GM23338 (cell line): ENCODE measurements around the gene PNMA6A. TPM values are rescaled to one million over a fixed set of nuclear protein-coding genes. Genes with fewer than 3 reads are reported as not detected.

Experiments
- ATAC-seq: fragments of 200-7000 bp; cut with Tn5 transposase; 3 replicates; pipeline ENCODE4 v1.9.1; 2020
- DNase-seq: peaks from one replicate; pipeline ENCODE4 v3.0.0-alpha.2; 2015; ENCODE audit warnings: low spot score
- H2AFZ ChIP-seq: fragments of 200-600 bp; sonication (generic); 2 replicates; pipeline ENCODE4 v1.8.0; 2016; ENCODE audit warnings: antibody characterized with exemption, mild to moderate bottlenecking, moderate library complexity
- H3F3A ChIP-seq: fragments of 200-600 bp; sonication (generic); replicated peaks from 2 replicates; pipeline ENCODE4 v1.8.0; 2017; ENCODE audit warnings: antibody characterized with exemption, mixed run types, low read depth
- H3K27ac ChIP-seq: fragments of 200-600 bp; sonication (generic); 2 replicates; pipeline ENCODE4 v1.6.1; 2016; ENCODE audit warnings: low read depth
- H3K27me3 ChIP-seq: fragments of 200-600 bp; sonication (generic); 2 replicates; pipeline ENCODE4 v1.8.0; 2016; ENCODE audit warnings: mild to moderate bottlenecking, mixed run types, moderate library complexity; ENCODE audit not compliant: insufficient read depth
- H3K36me3 ChIP-seq: fragments of 200-600 bp; sonication (generic); 2 replicates; pipeline ENCODE4 v1.8.0; 2016; ENCODE audit warnings: mild to moderate bottlenecking; ENCODE audit not compliant: insufficient read depth
- H3K4me1 ChIP-seq: fragments of 200-600 bp; sonication (generic); 2 replicates; pipeline ENCODE4 v1.8.0; 2016; ENCODE audit warnings: mild to moderate bottlenecking, moderate library complexity; ENCODE audit not compliant: insufficient read depth
- H3K4me2 ChIP-seq: fragments of 200-600 bp; sonication (generic); 2 replicates; pipeline ENCODE4 v1.7.1; 2017; ENCODE audit warnings: mixed run types
- H3K4me3 ChIP-seq: fragments of 200-600 bp; sonication (generic); 2 replicates; pipeline ENCODE4 v1.6.1; 2016; ENCODE audit warnings: mixed run types
- H3K79me2 ChIP-seq: fragments of 200-600 bp; sonication (generic); replicated peaks from 2 replicates; pipeline ENCODE4 v1.8.0; 2017; ENCODE audit warnings: mild to moderate bottlenecking; ENCODE audit not compliant: insufficient read depth
- H3K9me2 ChIP-seq: fragments of 200-600 bp; sonication (generic); 2 replicates; pipeline ENCODE4 v1.8.0; 2017; ENCODE audit not compliant: insufficient read depth
- H4K20me1 ChIP-seq: fragments of 200-600 bp; sonication (generic); replicated peaks from 2 replicates; pipeline ENCODE4 v1.8.0; 2017; ENCODE audit warnings: mild to moderate bottlenecking; ENCODE audit not compliant: insufficient read depth
- H3K27ac Mint-ChIP-seq: 2 replicates; pipeline ENCODE4 v1.8.0; 2020; ENCODE audit warnings: inconsistent platforms, mild to moderate bottlenecking, moderate library complexity, mixed read lengths
- H3K27me3 Mint-ChIP-seq: 3 replicates; pipeline ENCODE4 v1.8.0; 2022; ENCODE audit warnings: low read depth, mild to moderate bottlenecking, moderate library complexity, mixed read lengths, inconsistent platforms; ENCODE audit not compliant: insufficient read depth, poor library complexity
- H3K36me3 Mint-ChIP-seq: 3 replicates; pipeline ENCODE4 v1.8.0; 2021; ENCODE audit warnings: low read depth, mild to moderate bottlenecking, inconsistent platforms, moderate library complexity, mixed read lengths
- H3K4me1 Mint-ChIP-seq: 3 replicates; pipeline ENCODE4 v1.8.0; 2020; ENCODE audit warnings: mild to moderate bottlenecking, inconsistent platforms, mixed read lengths
- H3K4me3 Mint-ChIP-seq: 3 replicates; pipeline ENCODE4 v1.8.0; 2021; ENCODE audit warnings: moderate library complexity, mild to moderate bottlenecking, inconsistent platforms, mixed read lengths
- H3K9me3 Mint-ChIP-seq: 3 replicates; pipeline ENCODE4 v1.8.0; 2020; ENCODE audit warnings: moderate library complexity, mild to moderate bottlenecking, inconsistent platforms, mixed read lengths
- CREB1 ChIP-seq: fragments of 250-450 bp; sonication (Bioruptor Pico); IDR thresholded peaks from 2 replicates; pipeline ENCODE4 v1.5.0; 2020; ENCODE audit warnings: low read depth, mild to moderate bottlenecking, moderate library complexity
- EZH2 ChIP-seq: fragments of 200-600 bp; sonication (generic); IDR thresholded peaks from one replicate; pipeline ENCODE4 v1.8.0; 2017; ENCODE audit warnings: antibody characterized with exemption, mild to moderate bottlenecking, low read depth; ENCODE audit not compliant: unreplicated experiment
- EZH2phosphoT487 ChIP-seq: fragments of 200-600 bp; sonication (generic); IDR thresholded peaks from one replicate; pipeline ENCODE4 v1.8.1; 2018; ENCODE audit warnings: antibody characterized with exemption; ENCODE audit not compliant: unreplicated experiment
- JUNB ChIP-seq: IDR thresholded peaks from one replicate; pipeline ENCODE4 v1.6.1; 2016; ENCODE audit warnings: antibody characterized with exemption; ENCODE audit not compliant: unreplicated experiment
- NANOG ChIP-seq: IDR thresholded peaks from 2 replicates; pipeline ENCODE4 v1.6.1; 2016; ENCODE audit warnings: antibody characterized with exemption, borderline replicate concordance
- POLR2AphosphoS5 ChIP-seq: IDR thresholded peaks from 2 replicates; pipeline ENCODE4 v1.6.1; 2016; ENCODE audit warnings: antibody characterized with exemption, low read depth
- STAT1 ChIP-seq: IDR thresholded peaks from one replicate; pipeline ENCODE4 v1.6.1; 2016; ENCODE audit warnings: antibody characterized with exemption; ENCODE audit not compliant: unreplicated experiment
- ZNF114 ChIP-seq: fragments of 250-450 bp; sonication (Bioruptor Pico); IDR thresholded peaks from 2 replicates; pipeline ENCODE4 v1.5.0; 2020; ENCODE audit warnings: mild to moderate bottlenecking, moderate library complexity
- ZNF331 ChIP-seq: fragments of 250-450 bp; sonication (Bioruptor Pico); IDR thresholded peaks from 2 replicates; pipeline ENCODE4 v1.5.0; 2020; ENCODE audit warnings: low read depth, mild to moderate bottlenecking, moderate library complexity
- polyA plus RNA-seq: library from polyadenylated mRNA; unstranded; fragments of >200 nt; fragmentation: Nextera tagmentation; extraction: Ambion mirVana; gene quantifications from 2 replicates; pipeline ENCODE4 v1.2.1, GENCODE V29; 2016
- total RNA-seq: library from RNA; depleted of rRNA; stranded (reverse); fragments of >200 nt; shearing (Covaris generic); gene quantifications from 2 replicates; pipeline ENCODE4 v1.2.3, GENCODE V29; 2014
- TF ChIP-seq, protein P1 (sequence below): fragments of 250-450 bp; sonication (Bioruptor Pico); IDR thresholded peaks from 2 replicates; pipeline ENCODE4 v1.5.0; 2020; ENCODE audit warnings: mild to moderate bottlenecking, moderate library complexity
- TF ChIP-seq, protein P2 (sequence below): IDR thresholded peaks from one replicate; pipeline ENCODE4 v1.6.1; 2018; ENCODE audit warnings: antibody characterized with exemption; ENCODE audit not compliant: unreplicated experiment
- TF ChIP-seq, protein P3 (sequence below), 2 experiments: fragments of 200-600 bp in 1 of 2; sonication (generic) in 1 of 2; conservative IDR thresholded peaks; 2 replicates each; pipeline versions ENCODE4 v1.5.1 to v1.6.1; 2016 to 2017; ENCODE audit warnings: antibody characterized with exemption in 2 of 2, low read depth in 2 of 2, mild to moderate bottlenecking in 2 of 2, moderate library complexity in 1 of 2
- TF ChIP-seq, protein P4 (sequence below): IDR thresholded peaks from 2 replicates; pipeline ENCODE4 v1.6.1; 2016; ENCODE audit warnings: antibody characterized with exemption

The PNMA6A gene
- total and polyA plus RNA-seq, 2 experiments from 2014 or later = 2.4 to 7.1 TPM

DNA sequence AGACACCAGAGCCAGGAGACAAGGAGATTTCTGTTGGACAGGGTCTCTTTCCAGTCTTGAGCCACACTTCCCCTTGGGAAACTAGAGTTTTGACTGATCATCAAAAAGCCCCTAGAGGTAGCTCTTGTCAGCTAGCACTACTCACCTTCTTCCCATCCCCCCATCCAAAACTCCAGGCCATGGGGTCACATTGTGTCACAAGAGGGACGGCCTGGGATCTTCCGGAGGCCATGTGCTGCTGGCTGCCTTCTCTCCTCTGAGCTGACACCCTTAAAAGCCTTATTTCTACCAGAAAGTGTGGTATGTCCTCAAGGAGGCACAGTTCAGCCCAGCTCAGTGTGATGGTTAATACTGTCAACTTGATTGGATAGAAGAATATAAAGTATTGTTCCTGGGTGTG is 8.2 kb upstream of the PNMA6A start:
- H3K4me3 ChIP-seq = no peak overlapping the region
- H3K9me2 ChIP-seq = no peaks in the 10 kb centered on the region
- H3K4me1 ChIP-seq = peaks cover 6% of the 10 kb centered on the region; the same call in 1 of the 2 replicates
- H3K4me1 Mint-ChIP-seq = peaks cover 9% of the 10 kb centered on the region; the same call in 2 of the 3 replicates
- no peaks in the 10 kb centered on the region for H3K36me3 ChIP-seq
- DNase-seq (peak; percentile 13), ATAC-seq (no peak)
- no peak overlapping the region for H3K4me3 Mint-ChIP-seq
- H3K9me3 Mint-ChIP-seq = no peaks in the 10 kb centered on the region; the same call in 1 of the 3 replicates
- H3F3A ChIP-seq = no peaks in the 10 kb centered on the region
- no peak overlapping the region for H3K4me2 ChIP-seq
- peaks cover 5% of the 10 kb centered on the region for H3K27me3 Mint-ChIP-seq
- no peaks in the 10 kb centered on the region for H3K36me3 Mint-ChIP-seq
- no peaks in the 10 kb centered on the region for H4K20me1 ChIP-seq
- H3K79me2 ChIP-seq = no peaks in the 10 kb centered on the region
- H3K27me3 ChIP-seq = no peaks in the 10 kb centered on the region
- TF ChIP-seq, protein P1, sequence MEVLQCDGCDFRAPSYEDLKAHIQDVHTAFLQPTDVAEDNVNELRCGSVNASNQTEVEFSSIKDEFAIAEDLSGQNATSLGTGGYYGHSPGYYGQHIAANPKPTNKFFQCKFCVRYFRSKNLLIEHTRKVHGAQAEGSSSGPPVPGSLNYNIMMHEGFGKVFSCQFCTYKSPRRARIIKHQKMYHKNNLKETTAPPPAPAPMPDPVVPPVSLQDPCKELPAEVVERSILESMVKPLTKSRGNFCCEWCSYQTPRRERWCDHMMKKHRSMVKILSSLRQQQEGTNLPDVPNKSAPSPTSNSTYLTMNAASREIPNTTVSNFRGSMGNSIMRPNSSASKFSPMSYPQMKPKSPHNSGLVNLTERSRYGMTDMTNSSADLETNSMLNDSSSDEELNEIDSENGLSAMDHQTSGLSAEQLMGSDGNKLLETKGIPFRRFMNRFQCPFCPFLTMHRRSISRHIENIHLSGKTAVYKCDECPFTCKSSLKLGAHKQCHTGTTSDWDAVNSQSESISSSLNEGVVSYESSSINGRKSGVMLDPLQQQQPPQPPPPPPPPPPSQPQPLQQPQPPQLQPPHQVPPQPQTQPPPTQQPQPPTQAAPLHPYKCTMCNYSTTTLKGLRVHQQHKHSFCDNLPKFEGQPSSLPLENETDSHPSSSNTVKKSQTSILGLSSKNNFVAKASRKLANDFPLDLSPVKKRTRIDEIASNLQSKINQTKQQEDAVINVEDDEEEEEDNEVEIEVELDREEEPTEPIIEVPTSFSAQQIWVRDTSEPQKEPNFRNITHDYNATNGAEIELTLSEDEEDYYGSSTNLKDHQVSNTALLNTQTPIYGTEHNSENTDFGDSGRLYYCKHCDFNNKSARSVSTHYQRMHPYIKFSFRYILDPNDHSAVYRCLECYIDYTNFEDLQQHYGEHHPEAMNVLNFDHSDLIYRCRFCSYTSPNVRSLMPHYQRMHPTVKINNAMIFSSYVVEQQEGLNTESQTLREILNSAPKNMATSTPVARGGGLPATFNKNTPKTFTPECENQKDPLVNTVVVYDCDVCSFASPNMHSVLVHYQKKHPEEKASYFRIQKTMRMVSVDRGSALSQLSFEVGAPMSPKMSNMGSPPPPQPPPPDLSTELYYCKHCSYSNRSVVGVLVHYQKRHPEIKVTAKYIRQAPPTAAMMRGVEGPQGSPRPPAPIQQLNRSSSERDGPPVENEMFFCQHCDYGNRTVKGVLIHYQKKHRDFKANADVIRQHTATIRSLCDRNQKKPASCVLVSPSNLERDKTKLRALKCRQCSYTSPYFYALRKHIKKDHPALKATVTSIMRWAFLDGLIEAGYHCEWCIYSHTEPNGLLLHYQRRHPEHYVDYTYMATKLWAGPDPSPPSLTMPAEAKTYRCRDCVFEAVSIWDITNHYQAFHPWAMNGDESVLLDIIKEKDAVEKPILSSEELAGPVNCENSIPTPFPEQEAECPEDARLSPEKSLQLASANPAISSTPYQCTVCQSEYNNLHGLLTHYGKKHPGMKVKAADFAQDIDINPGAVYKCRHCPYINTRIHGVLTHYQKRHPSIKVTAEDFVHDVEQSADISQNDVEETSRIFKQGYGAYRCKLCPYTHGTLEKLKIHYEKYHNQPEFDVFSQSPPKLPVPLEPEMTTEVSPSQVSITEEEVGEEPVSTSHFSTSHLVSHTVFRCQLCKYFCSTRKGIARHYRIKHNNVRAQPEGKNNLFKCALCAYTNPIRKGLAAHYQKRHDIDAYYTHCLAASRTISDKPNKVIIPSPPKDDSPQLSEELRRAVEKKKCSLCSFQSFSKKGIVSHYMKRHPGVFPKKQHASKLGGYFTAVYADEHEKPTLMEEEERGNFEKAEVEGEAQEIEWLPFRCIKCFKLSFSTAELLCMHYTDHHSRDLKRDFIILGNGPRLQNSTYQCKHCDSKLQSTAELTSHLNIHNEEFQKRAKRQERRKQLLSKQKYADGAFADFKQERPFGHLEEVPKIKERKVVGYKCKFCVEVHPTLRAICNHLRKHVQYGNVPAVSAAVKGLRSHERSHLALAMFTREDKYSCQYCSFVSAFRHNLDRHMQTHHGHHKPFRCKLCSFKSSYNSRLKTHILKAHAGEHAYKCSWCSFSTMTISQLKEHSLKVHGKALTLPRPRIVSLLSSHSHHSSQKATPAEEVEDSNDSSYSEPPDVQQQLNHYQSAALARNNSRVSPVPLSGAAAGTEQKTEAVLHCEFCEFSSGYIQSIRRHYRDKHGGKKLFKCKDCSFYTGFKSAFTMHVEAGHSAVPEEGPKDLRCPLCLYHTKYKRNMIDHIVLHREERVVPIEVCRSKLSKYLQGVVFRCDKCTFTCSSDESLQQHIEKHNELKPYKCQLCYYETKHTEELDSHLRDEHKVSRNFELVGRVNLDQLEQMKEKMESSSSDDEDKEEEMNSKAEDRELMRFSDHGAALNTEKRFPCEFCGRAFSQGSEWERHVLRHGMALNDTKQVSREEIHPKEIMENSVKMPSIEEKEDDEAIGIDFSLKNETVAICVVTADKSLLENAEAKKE (CRISPR knock-in tag) = no peak
- TF ChIP-seq NANOG (no peak), STAT1 (no peak), ZNF114 (CRISPR knock-in tag) (no peak), CREB1 (no peak), JUNB (no peak), EZH2phosphoT487 (no peak), ZNF331 (CRISPR knock-in tag) (no peak), POLR2AphosphoS5 (no peak), EZH2 (no peak)
- TF ChIP-seq, protein P2, sequence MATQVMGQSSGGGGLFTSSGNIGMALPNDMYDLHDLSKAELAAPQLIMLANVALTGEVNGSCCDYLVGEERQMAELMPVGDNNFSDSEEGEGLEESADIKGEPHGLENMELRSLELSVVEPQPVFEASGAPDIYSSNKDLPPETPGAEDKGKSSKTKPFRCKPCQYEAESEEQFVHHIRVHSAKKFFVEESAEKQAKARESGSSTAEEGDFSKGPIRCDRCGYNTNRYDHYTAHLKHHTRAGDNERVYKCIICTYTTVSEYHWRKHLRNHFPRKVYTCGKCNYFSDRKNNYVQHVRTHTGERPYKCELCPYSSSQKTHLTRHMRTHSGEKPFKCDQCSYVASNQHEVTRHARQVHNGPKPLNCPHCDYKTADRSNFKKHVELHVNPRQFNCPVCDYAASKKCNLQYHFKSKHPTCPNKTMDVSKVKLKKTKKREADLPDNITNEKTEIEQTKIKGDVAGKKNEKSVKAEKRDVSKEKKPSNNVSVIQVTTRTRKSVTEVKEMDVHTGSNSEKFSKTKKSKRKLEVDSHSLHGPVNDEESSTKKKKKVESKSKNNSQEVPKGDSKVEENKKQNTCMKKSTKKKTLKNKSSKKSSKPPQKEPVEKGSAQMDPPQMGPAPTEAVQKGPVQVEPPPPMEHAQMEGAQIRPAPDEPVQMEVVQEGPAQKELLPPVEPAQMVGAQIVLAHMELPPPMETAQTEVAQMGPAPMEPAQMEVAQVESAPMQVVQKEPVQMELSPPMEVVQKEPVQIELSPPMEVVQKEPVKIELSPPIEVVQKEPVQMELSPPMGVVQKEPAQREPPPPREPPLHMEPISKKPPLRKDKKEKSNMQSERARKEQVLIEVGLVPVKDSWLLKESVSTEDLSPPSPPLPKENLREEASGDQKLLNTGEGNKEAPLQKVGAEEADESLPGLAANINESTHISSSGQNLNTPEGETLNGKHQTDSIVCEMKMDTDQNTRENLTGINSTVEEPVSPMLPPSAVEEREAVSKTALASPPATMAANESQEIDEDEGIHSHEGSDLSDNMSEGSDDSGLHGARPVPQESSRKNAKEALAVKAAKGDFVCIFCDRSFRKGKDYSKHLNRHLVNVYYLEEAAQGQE = no peak
- TF ChIP-seq, protein P3, sequence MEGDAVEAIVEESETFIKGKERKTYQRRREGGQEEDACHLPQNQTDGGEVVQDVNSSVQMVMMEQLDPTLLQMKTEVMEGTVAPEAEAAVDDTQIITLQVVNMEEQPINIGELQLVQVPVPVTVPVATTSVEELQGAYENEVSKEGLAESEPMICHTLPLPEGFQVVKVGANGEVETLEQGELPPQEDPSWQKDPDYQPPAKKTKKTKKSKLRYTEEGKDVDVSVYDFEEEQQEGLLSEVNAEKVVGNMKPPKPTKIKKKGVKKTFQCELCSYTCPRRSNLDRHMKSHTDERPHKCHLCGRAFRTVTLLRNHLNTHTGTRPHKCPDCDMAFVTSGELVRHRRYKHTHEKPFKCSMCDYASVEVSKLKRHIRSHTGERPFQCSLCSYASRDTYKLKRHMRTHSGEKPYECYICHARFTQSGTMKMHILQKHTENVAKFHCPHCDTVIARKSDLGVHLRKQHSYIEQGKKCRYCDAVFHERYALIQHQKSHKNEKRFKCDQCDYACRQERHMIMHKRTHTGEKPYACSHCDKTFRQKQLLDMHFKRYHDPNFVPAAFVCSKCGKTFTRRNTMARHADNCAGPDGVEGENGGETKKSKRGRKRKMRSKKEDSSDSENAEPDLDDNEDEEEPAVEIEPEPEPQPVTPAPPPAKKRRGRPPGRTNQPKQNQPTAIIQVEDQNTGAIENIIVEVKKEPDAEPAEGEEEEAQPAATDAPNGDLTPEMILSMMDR (conservative IDR thresholded peaks at IDR 0.05; ENCODE audit: low read depth in 2 of 2) = no peak
- TF ChIP-seq, protein P4, sequence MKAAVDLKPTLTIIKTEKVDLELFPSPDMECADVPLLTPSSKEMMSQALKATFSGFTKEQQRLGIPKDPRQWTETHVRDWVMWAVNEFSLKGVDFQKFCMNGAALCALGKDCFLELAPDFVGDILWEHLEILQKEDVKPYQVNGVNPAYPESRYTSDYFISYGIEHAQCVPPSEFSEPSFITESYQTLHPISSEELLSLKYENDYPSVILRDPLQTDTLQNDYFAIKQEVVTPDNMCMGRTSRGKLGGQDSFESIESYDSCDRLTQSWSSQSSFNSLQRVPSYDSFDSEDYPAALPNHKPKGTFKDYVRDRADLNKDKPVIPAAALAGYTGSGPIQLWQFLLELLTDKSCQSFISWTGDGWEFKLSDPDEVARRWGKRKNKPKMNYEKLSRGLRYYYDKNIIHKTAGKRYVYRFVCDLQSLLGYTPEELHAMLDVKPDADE = no peak
- H3K27ac ChIP-seq = no peak overlapping the region
- H3K27ac Mint-ChIP-seq = no peak overlapping the region
- no peak overlapping the region for H2AFZ ChIP-seq
